Activated CD4-positive, CD25-positive, alpha-beta regulatory T cell treated with anti-CD3 and anti-CD28 coated beads, Interleukin-2, amount 50 U/mL, for 24 hours (primary cell): ENCODE data around the gene APC2.

ENCODE experiments used
- ATAC-seq, 2 donors: fragments of 150-1000 bp; cut with Tn5 transposase; one replicate each; pipeline ENCODE4 v1.10.0; 2021; ENCODE audit warnings: mild to moderate bottlenecking in 1 of 2, moderate library complexity in 1 of 2

APC2 gene

DNA sequence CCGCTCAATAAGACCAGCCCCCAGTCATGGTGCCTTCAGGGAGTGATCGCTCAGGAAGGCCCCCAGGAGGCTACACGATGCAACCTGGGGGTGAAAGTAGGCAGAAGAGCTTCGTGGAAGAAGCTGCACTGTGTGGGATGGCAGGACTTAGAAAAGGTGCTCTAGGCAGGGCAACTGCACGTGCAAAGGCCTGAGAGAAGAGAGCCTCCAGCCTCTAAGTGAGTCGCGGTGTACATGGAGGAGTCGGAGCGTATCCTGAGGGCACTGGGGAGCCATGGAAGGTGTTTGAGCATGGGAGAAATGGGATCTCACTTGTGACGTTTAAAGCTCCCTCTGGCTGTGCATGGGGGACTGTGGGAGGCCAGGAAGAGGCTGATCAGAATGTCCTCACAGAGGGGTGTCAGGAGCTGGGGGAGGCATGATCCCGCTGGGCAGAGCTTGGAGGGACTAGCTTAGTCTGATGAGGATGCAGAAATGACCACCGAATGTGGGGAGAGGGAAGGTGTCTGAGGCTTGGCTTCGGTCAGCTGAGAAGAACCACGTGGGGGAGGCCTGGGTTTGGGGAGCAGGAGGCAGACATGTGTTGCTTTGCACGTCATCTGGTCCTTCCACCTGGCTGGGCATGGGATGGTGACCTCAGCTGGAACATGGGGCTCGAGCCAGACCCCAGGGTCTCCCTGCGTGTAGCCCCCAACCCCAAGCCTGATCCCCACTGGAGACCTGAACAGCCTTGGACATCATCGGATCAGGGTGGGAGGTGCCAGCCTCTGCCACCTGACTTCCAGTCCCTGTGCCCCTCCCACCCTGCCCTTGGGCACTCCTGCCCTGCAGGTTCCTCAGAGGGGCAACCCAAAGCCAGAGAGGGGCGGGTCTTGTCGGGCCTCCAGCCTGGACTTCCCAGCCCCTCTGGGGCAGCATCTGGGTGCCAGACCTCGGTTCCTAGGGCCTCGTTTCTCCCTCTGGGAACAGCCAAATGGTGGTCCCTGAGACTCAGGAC lies 1.1 kb downstream of the APC2 start:
- ATAC-seq: no peak

DNA sequence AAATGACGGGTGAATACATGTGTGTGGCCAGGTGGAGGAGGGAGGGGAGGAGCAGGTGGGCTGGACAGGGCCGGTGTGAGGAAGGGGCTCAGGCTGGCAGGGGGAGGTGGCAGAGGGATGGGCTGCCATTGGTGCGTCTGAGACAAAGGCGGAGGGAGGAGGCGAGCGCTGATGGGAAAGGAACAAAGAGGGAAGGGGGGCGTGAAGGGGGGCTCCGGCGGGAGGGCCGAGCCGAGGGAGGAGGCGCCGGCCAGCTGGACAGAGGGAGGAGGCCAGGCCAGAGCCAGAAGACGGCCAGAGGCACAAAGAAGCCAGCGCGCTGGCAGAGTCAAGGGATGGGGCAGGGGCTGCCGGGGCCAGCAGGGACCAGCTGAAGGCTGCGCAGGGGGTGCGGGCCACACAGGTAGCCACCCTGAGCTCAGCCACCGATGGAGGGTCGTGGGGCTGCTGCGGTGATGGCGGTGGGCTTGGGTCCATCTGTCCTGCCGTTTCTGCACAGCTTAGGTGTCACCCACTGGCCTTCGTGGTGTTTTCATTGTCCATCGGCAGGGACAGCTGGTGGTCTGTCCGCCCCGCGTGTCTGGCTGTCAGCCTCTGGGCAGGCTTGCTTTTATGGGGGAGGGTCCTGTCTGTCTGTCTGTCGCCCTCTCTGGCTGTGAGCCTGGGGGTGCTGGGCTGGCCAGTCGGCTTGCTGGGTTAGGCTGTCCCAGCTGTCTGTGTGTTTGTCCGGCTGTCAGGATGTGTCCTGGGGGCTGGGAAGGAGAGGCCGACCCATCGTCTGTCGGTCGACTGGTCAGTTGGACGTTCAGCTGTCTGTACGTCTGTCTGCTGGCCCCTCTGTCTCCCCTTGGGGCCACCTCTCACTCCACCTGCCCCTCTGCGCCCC lies 2.2 kb downstream of the APC2 start:
- no peak for ATAC-seq

- ATAC-seq: no peak
Observed at GRCh38 chr19:1452802-1453524, 3.0 kb downstream of the APC2 start.

GRCh38 chr19:1453525-1454364 lies 3.8 kb downstream of the APC2 start:
- no peak for ATAC-seq

DNA sequence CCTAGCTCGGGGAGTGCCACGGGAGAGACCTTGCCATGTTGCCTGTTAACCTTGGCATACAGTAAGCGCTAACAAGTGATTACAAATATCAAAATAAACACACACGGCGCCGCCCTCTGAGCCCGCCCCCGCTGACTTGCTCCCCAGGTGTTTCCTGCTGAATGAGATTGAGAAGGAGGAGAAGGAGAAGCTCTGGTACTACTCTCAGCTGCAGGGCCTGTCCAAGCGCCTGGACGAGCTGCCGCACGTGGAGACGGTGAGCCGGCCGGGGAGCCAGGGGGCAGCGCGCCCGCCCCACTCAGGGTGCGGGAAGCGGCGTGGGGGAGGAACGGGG lies 5.0 kb downstream of the APC2 start:
- peak in 1 of 2 donors; percentile 9 for ATAC-seq

DNA sequence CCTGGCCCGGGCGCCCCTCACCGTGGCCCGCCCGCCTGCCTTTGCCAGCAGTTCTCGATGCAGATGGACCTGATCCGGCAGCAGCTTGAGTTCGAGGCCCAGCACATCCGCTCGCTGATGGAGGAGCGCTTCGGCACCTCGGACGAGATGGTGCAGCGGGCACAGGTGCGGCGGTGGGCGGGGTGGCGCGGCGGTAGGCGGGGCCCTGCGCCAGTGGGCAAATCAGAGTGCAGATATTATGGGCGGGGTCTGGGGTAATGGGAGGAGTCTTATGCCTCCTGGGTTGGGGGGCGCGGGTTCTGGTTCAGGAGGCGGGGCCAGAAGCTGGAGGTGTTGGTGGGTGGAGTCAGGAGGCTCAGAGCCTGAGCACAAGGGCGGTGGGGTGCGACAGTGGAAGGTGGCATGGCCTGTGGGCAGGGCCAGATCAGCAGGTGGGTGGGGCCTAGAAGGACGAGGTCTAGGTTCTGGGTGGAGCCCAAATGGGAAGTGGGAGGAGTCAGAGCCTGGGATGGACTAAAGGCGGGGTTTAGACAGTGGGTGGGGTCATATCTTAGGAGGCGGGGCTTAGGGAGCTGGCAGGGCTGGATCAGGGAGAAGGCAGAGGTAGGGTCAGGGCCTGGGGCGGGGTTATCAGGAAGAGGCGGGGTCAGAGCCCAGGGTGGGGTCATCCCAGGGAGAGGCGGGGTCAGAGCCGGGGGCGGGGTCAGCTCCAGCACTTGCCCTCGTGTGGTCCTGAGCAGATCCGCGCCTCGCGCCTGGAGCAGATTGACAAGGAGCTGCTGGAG lies 5.6 kb downstream of the APC2 start:
- ATAC-seq: peak; percentile 59 to 61

DNA sequence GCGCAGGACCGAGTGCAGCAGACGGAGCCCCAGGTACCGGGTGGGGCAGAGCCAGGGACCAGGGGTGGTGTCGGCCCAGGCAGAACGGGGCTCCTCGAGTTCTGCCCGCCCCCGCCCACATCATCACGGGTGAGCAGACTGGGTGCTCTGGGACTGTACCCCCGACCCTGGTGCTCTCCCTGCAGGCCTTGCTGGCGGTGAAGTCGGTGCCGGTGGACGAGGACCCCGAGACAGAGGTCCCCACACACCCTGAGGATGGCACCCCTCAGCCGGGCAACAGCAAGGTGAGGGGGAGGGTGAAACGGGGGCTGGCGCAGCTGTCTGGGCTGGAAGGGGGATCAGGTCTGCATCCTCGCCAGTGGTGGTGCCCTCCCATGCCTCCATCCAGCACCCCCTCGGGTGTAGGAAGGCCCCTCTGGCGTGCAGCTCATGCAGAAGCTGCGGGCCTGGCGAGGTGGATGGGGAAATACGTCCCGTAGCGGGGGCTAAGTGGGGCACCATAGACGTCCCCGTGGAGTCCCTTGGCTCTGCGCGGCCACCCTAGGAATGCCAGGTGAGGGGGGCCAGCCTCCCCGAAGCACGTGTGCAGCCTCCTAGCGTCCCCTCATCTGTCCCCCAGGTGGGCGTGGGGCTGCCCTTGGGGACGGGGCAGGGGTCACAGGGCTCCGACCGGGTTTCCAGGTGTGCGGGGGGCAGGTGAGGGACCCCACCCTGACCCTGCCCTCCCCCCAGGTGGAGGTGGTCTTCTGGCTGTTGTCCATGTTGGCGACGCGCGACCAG lies 6.4 kb downstream of the APC2 start:
- ATAC-seq: peak in 1 of 2 donors; percentile 4

DNA sequence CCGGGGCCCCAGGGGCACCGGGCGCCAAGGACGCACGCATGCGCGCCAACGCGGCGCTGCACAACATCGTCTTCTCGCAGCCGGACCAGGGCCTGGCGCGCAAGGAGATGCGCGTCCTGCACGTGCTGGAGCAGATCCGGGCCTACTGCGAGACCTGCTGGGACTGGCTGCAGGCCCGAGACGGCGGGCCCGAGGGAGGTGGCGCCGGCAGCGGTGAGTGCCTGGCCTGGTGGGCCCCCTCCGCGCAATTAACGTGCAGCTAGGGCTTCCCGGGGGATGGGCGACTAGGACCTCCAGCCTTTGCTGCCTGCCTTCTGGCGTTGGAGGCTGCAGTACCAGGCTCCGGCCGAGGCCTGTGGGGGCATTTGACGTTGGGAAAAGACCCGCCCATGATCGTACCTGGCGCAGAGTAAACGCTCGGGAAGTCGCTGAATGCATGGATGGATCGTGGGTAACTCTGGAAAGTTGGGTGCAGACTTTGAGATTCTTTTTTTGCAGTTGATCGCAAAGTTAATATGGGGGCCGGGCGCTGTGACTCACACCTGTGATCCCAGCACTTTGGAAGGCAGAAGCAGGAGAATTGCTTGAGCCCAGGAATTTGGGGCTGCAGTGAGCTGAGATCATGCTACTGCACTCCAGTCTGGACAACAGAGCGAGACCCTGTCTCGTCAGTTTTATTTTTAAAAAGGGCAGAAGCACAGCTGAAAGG lies 7.3 kb downstream of the APC2 start:
- no peak for ATAC-seq

DNA sequence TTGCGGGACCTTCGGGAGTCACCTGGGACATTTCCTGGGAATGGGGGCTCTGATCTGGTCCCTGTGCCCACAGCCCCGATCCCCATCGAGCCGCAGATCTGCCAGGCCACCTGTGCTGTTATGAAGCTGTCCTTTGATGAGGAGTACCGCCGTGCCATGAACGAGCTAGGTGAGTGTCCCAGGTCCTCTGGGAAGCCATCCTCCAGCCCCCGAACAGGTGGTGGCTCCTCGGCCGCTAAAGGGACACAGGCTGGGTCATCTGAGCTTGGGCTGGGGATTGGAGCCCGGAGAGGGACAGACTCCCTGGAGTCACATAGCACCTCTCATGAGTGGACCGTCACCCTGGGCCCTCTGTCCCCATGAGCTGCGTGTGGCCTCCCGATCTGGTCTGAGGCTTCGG lies 8.0 kb downstream of the APC2 start:
- no peak for ATAC-seq

DNA sequence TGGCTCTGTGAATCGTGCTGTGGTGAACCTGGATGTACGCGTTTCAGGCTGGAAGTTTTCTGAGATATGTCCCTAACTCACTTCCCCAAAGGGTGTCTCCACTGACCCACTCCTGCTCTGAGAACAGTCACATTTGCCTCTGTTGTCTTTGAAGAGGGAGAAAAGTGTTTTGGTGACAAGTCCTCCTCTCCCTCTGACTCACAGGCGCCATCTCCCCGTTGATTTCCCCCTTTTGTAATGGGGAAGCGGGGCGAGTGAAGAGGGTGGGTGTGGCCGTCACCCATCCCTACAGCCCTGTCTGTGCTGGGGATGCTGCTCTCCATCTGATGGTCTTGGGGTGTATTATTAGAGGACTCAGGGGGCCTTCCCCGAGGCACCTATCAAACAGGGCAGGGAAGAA lies 9.6 kb downstream of the APC2 start:
- no peak for ATAC-seq

- no peak for ATAC-seq
Observed at GRCh38 chr19:1460033-1460995, 10.4 kb downstream of the APC2 start.

GRCh38 chr19:1461862-1462261 lies 11.9 kb downstream of the APC2 start:
- no peak for ATAC-seq

DNA sequence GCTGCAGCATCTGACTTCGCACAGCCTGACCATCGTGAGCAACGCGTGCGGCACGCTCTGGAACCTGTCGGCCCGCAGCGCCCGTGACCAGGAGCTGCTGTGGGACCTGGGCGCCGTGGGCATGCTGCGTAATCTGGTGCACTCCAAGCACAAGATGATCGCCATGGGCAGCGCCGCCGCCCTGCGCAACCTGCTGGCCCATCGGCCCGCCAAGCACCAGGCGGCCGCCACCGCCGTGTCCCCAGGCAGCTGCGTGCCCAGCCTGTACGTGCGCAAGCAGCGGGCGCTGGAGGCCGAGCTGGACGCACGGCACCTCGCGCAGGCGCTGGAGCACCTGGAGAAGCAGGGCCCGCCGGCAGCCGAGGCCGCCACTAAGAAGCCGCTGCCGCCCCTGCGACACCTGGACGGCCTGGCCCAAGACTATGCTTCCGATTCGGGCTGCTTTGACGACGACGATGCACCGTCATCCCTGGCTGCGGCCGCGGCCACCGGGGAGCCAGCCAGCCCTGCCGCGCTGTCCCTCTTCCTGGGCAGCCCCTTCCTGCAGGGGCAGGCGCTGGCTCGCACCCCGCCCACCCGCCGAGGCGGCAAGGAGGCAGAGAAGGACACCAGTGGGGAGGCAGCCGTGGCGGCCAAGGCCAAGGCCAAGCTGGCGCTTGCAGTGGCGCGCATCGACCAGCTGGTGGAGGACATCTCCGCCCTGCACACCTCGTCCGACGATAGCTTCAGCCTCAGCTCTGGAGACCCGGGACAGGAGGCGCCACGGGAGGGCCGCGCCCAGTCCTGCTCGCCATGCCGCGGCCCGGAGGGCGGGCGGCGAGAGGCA lies 15.5 kb downstream of the APC2 start:
- ATAC-seq: peak in 1 of 2 donors; percentile 36

DNA sequence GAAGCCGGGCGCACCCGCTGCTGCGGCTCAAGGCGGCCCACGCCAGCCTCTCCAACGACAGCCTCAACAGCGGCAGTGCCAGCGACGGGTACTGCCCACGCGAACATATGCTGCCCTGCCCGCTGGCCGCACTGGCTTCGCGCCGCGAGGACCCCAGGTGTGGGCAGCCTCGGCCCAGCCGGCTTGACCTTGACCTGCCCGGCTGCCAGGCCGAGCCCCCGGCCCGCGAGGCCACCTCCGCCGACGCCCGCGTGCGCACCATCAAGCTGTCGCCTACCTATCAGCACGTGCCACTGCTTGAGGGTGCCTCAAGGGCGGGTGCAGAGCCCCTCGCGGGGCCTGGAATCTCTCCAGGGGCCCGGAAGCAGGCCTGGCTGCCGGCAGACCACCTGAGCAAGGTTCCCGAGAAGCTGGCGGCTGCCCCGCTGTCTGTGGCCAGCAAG lies 16.1 kb downstream of the APC2 start:
- no peak for ATAC-seq

GRCh38 chr19:1466461-1467214 lies 16.7 kb downstream of the APC2 start:
- ATAC-seq: no peak

DNA sequence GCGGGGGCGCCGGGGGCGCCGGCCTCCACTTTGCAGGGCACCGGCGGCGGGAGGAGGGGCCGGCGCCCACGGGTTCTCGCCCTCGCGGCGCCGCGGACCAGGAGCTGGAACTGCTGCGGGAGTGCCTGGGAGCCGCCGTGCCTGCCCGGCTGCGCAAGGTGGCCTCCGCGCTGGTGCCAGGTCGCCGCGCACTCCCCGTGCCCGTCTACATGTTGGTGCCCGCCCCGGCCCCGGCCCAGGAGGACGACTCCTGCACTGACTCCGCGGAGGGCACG lies 17.2 kb downstream of the APC2 start:
- no peak for ATAC-seq
